HG03520 (cell line): ENCODE measurements around the gene VPS37B.

Experiments
- ATAC-seq: cut with Tn5 transposase; IDR thresholded peaks from one replicate; pipeline ENCODE4 v1.9.1; 2021; ENCODE audit warnings: mild to moderate bottlenecking, moderate library complexity; ENCODE audit not compliant: unreplicated experiment

Gene VPS37B

DNA sequence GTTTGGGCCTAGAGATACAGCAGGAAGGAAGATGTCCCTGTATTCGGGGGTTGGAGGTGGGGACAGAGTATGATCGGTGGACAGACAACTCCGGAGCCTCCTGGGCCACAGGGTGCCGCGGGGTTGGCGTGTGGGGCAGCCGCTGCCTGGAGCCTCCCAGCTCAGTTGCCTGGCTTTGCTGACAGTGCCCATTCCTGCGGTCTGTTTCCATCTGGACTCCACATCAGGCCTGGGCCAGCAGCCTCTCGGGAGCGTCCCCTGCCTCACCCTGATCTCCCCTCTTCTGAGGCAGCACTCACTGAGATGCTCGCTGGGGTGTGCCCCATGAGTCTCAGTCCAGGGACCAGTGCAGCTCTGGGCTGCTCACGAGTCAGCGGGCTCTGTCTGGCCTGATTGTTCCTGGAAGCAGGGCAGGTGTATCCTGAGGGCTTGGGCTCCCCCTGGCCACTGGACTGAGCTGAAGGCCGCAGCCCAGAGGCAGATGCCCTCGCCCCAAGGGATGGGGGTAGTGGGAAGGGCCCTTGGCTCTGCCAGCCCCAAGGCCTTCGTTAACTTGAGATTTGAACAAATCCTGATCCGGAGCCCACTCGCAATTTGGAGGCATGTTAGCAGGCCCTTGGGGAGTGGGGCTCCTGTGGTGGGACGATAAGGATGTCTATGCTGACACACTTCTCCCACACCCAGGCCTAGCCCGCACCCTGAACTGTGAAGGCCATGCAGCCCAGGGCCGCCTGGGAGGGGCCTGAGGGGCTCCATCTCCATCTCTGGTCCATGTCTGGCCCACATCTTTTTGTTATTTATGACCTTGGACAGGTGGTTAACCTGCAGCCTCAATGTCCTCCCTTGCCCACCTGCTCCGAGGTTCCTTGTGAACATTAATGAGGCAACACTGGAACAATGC lies 53.2 kb downstream of the VPS37B start:
- no peak for ATAC-seq

DNA sequence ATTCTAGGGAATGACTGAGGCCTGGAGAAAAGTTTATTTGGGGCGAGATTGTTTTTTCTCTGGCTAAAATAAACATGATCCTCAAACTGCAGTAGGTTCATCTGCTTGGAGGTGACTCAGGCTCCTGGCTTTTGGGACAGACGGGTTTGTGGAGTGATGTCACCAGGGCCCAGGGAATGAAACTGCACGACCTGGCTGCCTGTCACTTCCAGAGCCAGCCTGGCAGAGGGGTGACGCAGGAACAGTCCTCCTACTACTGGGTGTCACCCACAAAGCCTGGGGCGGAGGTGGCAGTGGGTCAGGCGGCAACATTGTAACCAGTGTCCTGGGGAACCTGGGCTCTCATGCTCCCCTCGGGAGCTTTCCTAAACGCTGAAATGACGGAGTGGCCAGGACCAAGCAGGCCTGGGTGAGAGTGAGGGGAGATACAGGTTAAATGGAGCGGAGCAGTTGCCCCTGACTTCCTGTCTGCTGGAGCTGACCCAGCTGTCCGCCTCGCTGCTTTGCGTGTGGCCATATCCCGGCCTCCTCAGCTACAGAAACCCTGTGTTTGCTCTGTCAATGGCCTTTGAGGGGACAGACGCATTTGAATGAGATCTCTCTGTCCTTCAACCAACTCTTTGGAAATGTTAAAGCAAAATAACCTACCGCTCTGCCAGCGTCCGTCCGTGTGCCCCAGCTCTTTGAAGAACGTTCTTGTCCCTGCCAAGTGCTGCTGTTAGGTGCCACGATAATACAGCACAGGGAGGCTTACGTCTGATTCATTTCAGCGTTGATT lies 54.2 kb downstream of the VPS37B start:
- no peak for ATAC-seq

DNA sequence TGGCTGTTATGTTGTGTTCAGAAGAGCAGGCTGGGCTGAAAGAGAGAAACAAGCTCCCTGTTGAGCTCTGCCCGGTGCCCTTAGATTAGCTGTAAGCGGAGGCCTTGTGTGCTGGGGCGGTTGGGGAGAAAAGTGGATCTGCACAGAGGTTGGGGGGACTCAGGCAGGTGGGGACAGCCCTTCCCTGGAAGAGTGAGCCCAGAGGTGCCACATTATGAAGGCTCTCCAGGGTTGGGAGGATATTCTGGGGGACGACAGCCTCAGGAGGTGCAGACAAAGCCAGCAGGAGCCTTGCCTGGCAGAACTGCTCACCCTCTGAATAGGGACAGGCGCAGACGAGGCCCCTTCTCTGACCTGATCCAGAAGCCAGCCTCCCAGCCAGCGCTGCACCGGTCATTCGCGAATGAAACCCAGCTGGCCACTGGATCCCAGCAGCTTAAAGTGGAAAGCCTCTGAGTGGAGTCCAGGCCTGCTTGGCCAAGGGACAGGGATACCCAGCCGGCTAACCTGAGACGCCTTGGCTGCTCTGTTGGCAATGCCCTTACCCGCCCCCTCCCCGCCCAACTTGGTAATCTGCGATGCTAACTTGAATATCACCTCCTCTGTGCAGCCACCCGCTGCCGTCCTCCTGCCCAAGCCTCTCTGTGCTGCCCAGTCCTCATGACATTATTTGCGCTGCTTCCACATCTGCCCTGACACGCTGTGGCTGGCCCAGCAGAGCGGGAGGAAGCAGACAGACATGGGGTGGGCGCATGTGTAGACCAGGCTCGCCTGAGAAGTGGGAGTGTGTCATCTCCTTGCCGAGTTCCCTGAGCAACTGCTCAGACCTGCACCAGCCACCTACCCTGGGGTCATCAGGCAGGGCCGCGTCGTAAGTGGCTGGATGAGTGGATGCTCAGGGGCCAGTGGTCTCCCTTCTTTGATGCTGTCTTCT lies 55.1 kb downstream of the VPS37B start:
- no peak for ATAC-seq

DNA sequence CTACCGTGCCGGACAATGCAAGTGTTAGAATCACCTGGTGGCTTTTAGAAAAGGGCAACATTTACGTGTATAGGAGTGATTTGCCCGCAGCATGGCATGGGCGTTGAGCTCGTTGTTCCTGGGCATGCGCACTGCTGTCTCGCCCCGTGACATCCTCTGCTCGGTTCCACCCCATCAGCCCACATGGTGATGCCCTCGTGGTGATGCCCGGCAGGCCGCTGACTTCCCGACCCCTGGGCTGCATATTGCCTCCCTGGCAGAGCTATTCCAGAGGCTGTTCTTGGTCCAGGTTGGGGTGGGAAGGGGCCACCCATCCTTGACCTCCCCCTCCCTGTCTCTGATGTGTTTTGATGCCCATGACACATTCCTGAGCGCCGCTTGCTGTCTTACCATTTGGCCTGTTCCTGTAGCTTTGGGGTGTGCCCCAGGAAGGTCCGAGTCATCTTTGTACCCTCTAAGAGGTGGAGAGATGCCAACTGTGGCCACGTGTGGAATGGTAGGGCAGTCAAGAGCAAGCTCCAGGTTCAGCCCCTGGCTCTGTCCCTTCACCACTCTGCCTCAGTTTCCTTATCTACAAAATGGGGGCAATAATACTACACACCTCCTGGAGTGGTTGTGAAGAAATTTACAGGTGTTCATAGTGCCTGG lies 55.9 kb downstream of the VPS37B start:
- no peak for ATAC-seq

DNA sequence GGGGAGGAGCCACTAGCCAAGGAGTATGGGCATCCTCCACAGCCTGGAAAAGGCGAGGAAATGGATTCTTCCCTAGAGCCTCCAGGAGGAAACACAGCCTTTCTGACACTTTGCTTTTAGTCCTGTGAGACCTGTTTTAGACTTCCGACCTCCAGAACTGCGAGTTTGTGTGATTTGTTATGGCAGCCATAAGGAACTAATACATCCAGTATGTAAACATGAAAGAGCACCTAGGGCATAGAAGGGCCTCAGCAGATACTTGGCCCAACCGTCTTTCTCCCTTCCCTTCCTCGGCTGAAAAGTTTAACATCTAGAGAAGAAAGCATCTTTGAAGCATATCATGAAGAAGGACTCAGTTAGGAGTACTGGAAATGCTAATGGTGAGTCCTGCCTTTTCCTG lies 57.1 kb downstream of the VPS37B start:
- ATAC-seq, result no peak

DNA sequence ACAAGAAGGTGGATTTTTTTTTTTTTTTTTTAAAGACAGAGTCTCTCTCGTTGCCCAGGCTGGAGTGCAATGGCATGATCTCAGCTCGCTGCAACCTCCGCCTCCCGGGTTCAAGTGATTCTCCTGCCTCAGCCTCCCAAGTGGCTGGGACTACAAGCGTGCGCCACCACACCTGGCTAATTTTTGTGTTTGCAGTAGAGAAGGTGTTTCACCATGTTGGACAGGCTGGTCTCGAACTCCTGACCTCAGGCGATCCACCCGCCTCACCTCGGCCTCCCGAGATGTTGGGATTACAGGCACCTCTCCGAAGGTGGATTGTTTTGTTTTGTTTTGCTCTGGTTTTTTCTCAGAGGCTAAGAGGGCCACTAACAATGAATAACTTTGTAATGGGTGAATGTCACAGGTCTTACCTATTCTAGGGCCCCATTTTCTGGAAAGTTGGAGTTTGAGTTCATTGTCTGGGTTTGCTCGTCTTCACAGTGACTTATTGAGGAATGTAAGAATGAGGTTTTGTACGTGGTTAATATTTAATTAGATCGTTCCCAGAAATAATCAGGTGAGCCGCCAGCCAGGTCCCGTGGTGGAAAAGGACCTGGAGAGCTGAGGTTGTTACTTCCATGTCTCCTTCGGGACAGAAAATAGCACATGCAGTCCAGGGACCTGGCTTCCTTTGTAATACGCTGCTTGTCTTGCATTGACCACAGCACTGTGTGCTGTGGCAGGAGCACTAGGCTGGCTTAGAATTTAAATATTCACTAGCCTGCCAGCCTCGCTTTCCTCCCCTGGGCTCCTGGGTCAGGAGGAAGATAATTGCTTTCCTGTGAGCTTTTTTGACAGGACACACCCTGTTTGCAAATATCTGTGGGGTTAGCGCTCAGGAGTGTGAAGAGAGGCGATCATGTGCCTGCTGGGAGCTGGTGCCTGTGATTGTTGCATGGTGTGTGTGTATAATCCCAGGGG lies 58.3 kb downstream of the VPS37B start:
- ATAC-seq, result no peak

DNA sequence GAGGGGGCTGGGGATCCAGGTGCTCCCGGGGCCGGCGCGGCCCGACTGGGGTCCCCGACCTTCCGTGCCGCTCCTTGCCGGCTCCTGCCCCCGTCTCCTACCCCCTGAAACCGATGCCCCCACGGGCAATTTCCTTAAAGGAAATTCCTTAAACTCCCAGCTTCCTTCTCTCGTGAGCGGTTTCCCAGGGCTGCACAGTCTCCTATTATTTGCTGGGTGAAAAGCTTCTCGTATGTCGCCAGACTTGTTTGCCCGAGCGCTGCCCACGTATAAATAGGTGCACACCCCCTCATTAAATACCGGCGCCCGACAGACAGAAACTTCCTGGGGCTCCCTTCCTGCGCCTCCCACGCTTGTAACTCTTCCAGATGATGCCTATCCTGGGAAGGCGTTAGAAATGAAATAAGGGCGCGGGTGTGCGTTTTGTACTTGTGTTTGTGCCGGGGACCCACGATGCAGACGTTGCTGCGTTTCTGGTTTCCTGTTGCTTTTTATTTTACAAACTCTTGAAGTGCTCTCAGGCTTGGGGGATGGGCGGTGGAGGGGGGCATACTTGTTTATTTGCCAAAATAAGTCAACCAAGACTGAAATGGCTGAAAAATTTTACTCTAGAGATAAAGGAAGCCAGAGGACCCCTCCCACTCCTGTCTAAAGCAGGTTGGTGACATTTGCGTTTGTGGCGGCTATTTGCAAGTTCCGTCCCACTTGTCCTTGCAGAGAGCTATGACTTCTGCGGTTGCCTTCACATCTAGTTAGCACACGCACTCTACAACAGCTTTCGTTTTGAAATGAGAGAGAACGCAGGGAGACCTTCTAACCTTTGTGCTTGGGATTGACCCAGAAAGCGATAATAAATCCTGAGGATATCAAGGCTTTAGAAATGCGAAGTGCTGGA lies 59.6 kb downstream of the VPS37B start:
- ATAC-seq, result no peak

DNA sequence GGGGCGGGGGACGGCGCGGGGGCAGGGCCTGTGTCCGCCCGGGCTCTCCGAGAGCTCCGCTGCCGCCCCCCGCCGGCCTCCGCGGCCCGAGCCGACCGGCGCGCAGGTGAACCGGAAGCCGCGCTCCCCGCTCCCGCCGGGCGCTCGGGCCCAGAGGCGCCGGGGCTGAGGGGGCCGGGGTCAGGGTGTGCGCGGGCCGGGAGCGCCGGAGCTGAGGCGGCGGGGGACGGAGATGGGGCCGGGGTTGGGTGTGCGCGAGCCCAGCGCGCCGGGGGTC lies 60.2 kb downstream of the VPS37B start:
- ATAC-seq, result no peak

DNA sequence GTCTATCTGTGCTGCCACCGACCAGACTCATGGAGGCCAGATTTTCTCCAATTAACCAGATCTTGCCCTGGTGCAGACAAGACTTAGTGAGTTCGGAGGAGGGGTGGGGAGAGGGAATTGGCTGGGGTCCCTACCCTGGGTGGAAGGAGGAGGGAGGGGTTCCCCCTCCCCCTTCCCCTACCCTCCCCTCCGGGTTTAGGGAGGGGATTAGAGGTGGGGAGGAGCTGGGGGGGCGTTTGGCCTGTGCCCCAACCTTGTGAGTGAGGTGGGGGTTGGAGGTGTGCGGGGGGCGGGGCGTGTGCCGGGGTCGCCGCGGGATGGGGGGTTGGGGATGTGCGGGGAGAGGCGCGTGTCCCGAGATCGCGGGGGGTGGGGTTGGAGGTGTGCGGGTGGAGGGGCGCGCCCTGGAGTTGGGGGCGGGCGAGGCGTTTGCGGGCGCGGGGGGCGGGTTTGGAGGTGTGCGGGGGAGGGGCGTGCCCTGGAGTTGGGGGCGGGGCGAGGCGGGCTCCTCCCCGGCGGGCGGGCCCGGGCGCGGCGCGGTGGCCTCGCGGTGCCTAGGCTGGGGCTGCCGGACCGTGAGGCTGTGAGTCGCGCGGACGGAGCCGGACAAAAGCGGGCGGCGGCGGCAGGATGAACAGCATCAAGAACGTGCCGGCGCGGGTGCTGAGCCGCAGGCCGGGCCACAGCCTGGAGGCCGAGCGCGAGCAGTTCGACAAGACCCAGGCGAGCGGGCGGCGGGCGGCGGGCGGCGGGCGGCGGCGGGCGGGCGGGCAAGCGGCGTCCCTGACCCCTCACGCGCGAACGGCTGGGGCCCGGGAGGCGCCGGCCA lies 60.8 kb downstream of the VPS37B start, which contains the start of gene HIP1R:
TSS of gene HIP1R (plus strand) at position 537 of the 829 bp plus-strand sequence. CDS start at position 631, 94 bp downstream.
- no peak for ATAC-seq

DNA sequence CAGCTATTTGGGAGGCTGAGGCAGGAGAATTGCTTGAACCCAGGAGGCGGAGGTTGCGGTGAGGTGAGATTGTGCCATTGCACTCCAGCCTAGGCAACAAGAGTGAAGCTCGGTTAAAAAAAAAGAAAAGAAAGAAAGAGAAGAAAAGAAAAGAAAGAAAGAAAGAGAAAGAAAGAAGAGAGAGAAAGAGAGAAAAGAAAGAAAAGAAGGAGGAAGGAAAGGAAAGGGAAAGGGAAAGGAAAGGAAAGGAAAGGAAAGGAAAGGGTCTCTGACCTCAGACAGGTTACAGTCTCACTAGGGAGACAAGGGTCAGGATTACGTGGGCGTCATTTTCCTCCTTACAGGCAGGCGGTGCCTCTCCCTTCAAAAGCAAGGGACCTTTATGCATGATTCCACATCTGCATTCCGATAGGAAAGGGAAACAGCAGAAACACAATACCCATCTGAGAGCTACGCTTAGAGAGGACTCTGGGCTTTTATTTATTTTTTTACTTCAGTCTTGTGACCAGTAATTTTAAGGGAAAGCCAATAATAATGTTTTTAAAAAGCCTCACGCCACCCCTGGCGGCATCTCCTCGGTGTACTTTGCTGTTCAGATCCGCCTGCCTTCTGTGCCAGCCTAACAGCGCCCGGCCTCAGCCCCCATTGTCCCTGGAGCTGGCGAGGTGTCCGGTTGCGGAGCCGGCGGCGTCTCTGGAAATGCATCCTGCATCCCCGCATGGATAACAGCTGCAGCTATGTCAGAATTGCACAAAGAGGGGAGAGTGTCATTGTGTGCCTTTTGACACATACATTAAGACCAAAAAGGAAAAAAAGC lies 61.6 kb downstream of the VPS37B start:
- ATAC-seq, result no peak

DNA sequence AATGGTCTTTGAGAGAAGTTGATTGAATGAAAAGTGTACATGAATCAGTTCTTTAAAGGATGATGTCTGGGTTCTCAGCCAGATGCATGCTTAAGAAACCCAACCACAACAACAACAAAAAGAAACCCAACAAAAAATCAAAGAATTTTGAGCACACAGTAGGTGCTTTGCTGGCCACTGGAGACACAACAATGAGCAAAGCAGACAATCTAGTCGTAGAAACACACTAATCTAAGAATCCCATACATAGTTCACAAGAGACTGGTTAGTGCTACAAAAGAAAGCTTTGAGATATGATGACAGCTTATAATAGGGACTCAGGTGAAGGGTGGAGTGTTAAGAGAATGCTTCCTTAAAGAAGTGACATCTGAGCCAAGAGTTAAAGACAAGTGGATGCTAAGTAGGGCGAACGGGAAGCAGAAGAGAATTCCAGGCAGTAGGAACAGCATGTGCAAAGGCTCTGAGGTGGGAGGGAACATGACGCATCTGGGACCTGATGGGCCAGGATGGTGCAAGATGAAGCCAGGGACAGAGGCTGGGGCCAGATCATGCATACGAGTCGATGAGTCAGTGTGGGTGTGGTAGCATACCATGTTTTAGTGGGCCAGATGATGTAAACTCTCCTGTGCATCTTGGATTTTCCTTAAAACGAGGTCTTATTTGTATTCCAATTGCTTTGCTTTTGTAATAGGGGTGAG lies 65.3 kb downstream of the VPS37B start:
- ATAC-seq, result no peak

DNA sequence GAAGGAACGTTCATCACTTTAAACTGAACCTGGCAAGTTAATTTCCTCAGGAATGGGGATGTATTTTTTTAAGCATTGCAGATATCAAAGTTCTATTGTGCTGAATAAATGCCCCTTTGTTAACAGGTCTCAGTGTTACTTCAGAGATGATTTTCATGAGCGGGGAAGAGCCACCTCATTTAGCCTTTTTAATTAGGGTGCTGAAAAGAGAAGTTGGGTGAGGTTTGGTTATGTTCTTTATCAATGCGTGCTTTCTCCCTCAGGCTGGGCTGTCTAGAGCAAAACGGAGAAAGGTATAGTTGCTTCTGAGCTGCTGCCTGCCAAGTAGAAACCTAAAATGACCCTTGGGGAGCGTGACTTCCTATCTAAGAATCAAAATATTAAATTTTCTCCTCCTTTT lies 68.7 kb downstream of the VPS37B start:
- no peak for ATAC-seq

DNA sequence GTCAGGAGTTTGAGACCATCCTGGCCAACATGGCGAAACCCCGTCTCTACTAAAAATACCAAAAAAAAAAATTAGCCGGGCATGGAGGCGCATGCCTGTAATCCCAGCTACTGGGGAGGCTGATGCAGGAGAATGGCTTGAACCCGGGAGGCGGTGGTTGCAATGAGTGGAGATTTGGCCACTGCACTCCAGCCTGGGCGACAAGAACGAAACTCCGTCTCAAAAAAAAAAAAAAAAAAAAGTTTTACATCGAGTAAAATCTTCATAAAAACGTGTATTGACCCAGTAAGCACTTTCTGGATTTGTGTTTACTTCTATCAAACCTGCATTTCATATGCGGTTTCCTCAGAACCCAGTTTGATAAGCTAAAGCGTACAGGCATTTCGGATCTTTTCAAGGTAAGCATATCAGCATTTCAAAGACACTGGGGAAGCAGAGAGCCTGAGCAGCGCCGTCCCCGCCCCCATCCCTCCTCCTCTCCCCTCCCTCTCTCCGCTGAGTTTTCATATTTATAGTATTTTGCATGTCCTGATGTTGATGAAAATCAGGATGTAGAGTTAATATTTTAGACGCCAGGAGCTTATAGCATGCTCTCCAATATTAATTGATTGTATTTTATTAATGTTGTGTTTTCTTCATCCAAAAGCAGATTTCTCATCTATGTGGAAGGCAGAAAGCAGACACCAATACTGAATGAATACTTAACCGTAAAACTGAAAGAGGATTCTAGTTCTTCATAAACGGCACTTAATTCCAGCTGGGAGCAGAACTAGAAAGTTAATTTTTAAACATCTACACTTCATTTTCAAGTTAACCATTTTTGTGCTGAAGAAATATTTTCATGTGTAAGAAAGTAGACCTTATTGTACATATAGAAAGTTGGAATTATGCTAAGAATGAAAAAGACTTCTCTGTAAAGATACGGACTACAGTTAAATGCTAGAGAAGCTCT lies 69.9 kb downstream of the VPS37B start:
- ATAC-seq, result no peak

DNA sequence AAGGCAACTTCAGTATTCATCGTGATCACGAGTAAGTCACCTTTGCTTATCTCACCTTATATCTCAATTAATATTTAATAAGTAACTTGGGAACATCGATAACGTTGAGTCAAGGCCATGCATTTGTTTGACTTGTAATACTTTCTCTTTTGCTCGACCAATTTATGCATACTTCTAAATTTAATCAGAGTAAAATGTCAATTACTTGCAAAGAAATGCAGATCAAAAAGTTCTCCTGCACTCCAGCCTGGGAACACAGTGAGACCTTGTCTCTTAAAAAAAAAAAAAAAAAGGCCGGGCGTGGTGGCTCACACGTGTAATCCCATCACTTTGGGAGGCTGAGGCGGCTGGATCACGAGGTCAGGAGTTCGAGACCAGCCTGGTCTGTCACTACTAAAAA lies 72.5 kb downstream of the VPS37B start:
- ATAC-seq, result no peak

DNA sequence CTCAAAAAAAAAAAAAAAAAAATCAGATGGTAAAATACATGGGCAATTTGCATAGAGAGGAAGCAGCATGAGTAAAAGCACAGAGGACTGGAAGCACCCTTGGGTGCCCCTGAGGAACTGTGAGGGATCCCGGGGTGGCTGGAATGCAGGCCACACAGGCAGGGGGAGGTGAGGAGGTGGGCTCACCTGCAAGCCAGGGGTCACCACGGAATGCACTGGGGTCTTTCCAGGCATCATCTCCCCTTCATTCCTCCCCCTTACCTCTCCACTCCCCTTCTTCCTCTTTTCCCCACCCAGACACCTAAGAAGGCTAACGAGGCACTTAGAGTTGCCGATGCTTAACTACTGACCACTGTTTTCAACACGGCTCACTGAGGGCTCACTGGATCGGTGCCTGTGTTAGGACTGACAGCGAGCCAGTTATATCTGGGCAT lies 75.1 kb downstream of the VPS37B start:
- ATAC-seq, result no peak
